ENCODE results near the gene IGSF5.

DNA sequence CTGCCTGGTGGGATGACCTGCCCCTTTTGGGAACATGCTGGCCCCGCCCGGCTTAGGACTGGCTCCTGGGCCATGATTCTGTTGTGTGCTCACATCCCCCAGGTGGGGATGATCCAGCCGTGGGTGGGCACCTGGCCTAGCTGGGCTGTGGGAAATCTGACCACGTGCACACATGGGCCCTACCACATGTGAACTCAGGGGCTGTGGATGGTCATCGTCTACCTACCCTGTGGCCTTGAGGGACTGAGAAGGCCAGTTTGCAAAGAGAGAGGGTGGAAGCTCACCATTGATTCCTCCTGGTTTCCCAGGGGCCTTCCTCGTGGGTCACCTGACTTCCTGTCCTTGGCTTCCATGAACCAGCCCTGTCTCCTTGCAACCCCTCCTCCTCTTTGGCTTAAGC lies 102.9 kb downstream of the IGSF5 start:
- TF ChIP-seq ZNF274 (IDR thresholded peaks at IDR 0.05; ENCODE audit: low read depth, low read length) (no peak), YY1 (IDR thresholded peaks at IDR 0.05; ENCODE audit: insufficient read depth, insufficient read length) (no peak)

Data from NT2/D1 (cell line).